Measurements from ENCODE around the gene LIAS.
"Not testable (repeated sequence)": the region's sequence is repeated elsewhere in the genome, so short reads cannot be mapped to it uniquely, and the experiment has no call there.

The LIAS gene

DNA sequence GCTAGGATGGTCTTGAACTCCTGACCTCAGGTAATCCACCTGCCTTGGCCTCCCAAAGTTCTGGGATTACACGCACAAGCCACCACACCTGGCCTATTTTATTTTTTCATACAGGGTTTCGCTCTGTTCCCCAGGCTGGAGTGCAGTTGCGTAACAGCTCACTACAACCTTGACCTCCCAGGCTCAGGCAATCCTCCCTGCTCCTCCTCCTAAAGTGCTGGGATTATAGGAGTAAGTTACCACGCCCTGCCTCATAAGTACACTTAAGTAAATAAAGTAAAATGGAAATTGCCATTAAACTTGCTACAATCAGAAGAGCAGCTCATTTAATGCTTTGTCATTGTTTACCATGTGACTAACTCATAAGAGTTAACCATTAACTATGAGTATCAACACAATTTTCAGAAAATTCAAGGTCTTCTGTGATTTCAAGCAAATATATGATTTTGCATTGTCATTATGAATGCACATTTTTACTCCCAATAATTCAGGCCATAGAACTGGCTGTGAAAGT, 56.1 kb downstream of the LIAS start:
- TF ChIP-seq, protein P1, sequence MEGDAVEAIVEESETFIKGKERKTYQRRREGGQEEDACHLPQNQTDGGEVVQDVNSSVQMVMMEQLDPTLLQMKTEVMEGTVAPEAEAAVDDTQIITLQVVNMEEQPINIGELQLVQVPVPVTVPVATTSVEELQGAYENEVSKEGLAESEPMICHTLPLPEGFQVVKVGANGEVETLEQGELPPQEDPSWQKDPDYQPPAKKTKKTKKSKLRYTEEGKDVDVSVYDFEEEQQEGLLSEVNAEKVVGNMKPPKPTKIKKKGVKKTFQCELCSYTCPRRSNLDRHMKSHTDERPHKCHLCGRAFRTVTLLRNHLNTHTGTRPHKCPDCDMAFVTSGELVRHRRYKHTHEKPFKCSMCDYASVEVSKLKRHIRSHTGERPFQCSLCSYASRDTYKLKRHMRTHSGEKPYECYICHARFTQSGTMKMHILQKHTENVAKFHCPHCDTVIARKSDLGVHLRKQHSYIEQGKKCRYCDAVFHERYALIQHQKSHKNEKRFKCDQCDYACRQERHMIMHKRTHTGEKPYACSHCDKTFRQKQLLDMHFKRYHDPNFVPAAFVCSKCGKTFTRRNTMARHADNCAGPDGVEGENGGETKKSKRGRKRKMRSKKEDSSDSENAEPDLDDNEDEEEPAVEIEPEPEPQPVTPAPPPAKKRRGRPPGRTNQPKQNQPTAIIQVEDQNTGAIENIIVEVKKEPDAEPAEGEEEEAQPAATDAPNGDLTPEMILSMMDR (IDR thresholded peaks at IDR 0.05; ENCODE audit: low read depth, low read length, missing control alignments), result no peak
- H3K4me3 ChIP-seq (ENCODE audit: low read depth, low read length), result no peak overlapping the region
- in situ Hi-C loops (cut with HindIII; ENCODE audit: low sequenced_read_pairs), result no loop called here
- no peak for DNase-seq (ENCODE audit: low read depth)

DNA sequence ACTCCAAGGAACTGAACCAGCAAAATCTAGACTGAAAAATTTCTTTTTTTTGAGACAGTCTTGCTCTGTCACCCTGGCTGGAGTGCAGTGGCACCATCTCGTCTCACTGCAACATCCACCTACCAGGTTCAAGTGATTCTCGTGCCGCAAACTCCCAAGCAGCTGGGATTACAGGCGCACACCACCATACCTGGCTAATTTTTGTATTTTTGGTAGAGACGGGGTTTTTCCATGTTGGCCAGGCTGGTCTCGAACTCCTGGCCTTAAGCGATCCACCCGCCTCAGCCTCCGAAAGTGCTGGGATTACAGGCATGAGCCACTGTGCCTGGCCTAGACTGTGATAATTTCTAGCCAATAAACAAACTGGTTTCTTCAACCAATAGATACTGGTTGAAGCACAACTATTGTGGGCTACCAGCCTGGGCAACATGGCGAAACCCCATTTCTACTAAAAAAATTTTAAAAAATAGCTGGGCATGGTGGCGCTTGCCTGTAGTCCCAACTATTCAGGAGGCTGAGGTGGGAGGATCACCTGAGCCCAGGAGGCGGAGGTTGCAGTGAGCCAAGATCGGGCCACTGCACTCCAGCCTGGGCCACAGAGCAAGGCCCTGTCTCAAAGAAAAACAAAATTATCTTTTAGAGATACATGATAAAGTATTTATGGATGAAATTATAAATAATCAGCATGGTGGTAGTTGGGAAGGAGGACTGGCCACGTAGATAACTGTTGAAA, 57.0 kb downstream of the LIAS start:
- H3K4me3 ChIP-seq (ENCODE audit: low read depth, low read length); DNase-seq (ENCODE audit: low read depth); in situ Hi-C loops (cut with HindIII; ENCODE audit: low sequenced_read_pairs): not testable (repeated sequence)

DNA sequence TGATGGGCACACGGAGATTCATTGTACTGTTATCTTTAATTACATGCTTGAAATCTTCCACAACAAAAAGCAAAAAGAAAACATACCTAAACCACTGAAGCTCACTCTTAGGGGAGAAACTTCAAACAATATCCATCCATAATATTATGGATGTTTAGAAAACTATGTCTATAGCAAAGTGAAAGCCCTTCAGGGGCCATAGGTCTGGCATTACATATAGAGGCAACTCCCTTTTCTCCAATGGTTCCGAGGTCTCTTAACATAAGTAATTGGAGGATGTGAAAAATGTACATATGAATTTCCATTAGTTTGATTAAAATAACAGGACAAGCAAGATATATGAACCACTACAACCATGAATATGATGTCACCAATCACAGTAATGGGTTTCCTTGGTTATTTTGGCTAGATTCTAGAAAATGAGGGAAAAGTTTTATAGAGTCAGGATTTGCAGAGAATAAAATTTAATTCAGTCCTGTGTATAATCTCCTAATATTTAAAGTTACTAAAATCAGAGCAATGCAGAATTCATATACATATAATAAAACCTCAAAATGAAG, 57.6 kb downstream of the LIAS start:
- DNase-seq (ENCODE audit: low read depth), result no peak
- TF ChIP-seq, protein P1 (IDR thresholded peaks at IDR 0.05; ENCODE audit: low read depth, low read length, missing control alignments), result no peak
- in situ Hi-C loops (cut with HindIII; ENCODE audit: low sequenced_read_pairs), result no loop called here
- no peak overlapping the region for H3K4me3 ChIP-seq (ENCODE audit: low read depth, low read length)

DNA sequence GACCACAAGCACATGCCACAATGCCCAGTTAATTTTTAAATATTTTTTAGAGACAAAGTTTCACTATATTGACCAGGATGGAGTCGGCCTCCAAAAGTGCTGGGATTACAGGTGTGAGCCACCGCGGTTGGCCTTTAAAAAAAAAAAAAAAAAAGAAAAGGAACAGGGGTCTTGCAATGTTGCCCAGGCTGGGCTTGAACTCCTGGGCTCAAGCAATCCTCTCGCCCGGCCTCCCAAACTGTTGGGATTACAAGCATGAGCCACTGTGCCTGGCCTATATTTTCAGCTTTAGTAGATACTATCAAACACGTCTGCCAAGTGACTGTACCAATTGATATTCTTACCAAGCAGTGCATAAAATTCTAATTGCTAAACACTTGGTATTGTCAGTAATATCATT, 59.6 kb downstream of the LIAS start:
- in situ Hi-C loops (cut with HindIII; ENCODE audit: low sequenced_read_pairs), result no loop called here
- H3K4me3 ChIP-seq (ENCODE audit: low read depth, low read length), result no peak overlapping the region
- TF ChIP-seq, protein P1 (IDR thresholded peaks at IDR 0.05; ENCODE audit: low read depth, low read length, missing control alignments), result no peak
- DNase-seq (ENCODE audit: low read depth), result no peak

DNA sequence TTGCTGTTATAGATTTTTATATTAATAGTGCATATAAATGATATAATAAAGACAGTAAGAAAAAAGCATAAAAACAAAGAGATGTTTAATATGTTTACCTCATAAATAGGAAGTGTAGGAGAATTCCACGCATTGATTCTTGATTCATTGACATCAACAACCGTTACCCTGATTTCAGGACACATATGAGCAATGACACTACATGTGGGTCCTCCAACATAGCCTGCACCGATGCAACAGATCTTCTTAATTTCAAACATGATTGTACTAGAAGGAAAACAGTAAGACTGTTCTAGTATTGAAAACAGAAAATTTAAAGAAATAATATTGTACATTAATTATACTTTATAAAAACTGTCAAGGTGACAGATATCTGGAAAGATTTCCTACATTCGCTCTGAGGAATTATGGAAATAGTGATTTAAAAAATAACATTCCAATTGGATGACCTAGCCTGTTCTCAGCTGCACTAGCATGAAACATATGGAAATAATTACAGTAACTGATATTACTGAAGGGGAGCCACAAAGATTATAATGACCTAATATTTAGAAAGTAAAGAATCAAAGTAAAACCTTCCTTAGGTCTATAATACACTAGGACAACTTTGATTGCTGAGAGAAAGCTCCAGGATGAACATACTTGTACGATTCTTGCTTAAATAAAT, 62.5 kb downstream of the LIAS start:
- TF ChIP-seq, protein P1 (IDR thresholded peaks at IDR 0.05; ENCODE audit: low read depth, low read length, missing control alignments), result no peak
- no peak overlapping the region for H3K4me3 ChIP-seq (ENCODE audit: low read depth, low read length)
- peak; percentile 43 for DNase-seq (ENCODE audit: low read depth)
- in situ Hi-C loops (cut with HindIII; ENCODE audit: low sequenced_read_pairs), result no loop called here

DNA sequence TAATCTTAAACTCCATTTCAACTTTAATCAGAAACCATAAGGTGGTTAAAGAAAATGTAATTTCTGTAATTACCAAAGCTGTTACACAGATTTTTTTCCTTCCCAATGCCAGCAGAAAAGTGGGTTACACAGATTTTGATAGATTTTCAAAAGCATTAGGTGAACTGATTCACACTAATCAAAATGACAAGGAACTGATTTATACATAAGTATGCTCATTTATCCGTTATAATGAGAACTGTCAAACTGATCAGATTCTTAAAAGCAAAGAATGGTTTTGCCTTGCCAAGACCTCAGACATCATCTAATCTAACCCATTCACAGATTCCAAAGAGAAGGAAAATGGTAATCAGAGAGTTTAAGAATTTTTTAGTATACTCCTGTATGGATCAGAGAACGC, 63.2 kb downstream of the LIAS start:
- DNase-seq (ENCODE audit: low read depth), result no peak
- TF ChIP-seq, protein P1 (IDR thresholded peaks at IDR 0.05; ENCODE audit: low read depth, low read length, missing control alignments), result no peak
- in situ Hi-C loops (cut with HindIII; ENCODE audit: low sequenced_read_pairs), result no loop called here
- no peak overlapping the region for H3K4me3 ChIP-seq (ENCODE audit: low read depth, low read length)

Measured in astrocyte of the cerebellum (primary cell).